ENCODE data around the gene ASIC3. TPM values are rescaled to one million over a fixed set of nuclear protein-coding genes. Genes with fewer than 3 reads are reported as not detected.
"Not testable (repeated sequence)": the region's sequence is repeated elsewhere in the genome, so short reads cannot be mapped to it uniquely, and the experiment has no call there.

ASIC3 gene
- total RNA-seq, 1 donor from 2014 or later: under 0.01 TPM

- DNase-seq (ENCODE audit: low read depth): peak; percentile 86
- FAIRE-seq: no peak
These were observed 22.2 kb upstream of the ASIC3 start for GRCh38 chr7:151025924-151026671.

GRCh38 chr7:151026771-151027727 lies 21.3 kb upstream of the ASIC3 start:
- not testable (repeated sequence) for H3K27me3 ChIP-seq (ENCODE audit: control insufficient read depth, insufficient read depth, low read length); H3K36me3 ChIP-seq (ENCODE audit: control insufficient read depth, insufficient read depth, low read length); FAIRE-seq
- H3K4me3 ChIP-seq (ENCODE audit: low read depth, low read length): peak overlapping the region; percentile 34
- DNase-seq (ENCODE audit: low read depth): peak; percentile 63

More at GRCh38 chr7:151025924-151026671, 22.2 kb upstream of the ASIC3 start:
- no peak for TF ChIP-seq CTCF (IDR thresholded peaks at IDR 0.05; ENCODE audit: insufficient read depth, low read length, severe bottlenecking)
- no peak overlapping the region for H3K4me3 ChIP-seq (ENCODE audit: low read depth, low read length)
- no peaks in the 10 kb centered on the region for H3K27me3 ChIP-seq (ENCODE audit: control insufficient read depth, insufficient read depth, low read length)
- H3K36me3 ChIP-seq (ENCODE audit: control insufficient read depth, insufficient read depth, low read length): no peaks in the 10 kb centered on the region

- not testable (repeated sequence) for H3K27me3 ChIP-seq (ENCODE audit: control insufficient read depth, insufficient read depth, low read length); DNase-seq (ENCODE audit: low read depth); H3K36me3 ChIP-seq (ENCODE audit: control insufficient read depth, insufficient read depth, low read length); FAIRE-seq
- H3K4me3 ChIP-seq (ENCODE audit: low read depth, low read length): peak overlapping the region; percentile 34
These were observed 20.6 kb upstream of the ASIC3 start for GRCh38 chr7:151027728-151028130.

- peak; percentile 98 for DNase-seq (ENCODE audit: low read depth)
- Histone ChIP-seq H3K27me3 (ENCODE audit: control insufficient read depth, insufficient read depth, low read length) (no peaks in the 10 kb centered on the region), H3K4me3 (ENCODE audit: low read depth, low read length) (peak within 1 kb of the TSS; percentile 67), H3K36me3 (ENCODE audit: control insufficient read depth, insufficient read depth, low read length) (peaks cover under 1% of the 10 kb centered on the region)
- no peak for FAIRE-seq
- TF ChIP-seq CTCF (IDR thresholded peaks at IDR 0.05; ENCODE audit: insufficient read depth, low read length, severe bottlenecking): peak; percentile 53
These were observed 20.0 kb upstream of the ASIC3 start, which contains the start of gene ABCB8 for GRCh38 chr7:151028131-151028947. Gene ABCB8, plus strand, starts transcription at chr7:151028450. Its CDS starts 66 bp downstream, at chr7:151028516.

- H3K36me3 ChIP-seq (ENCODE audit: control insufficient read depth, insufficient read depth, low read length): peaks cover 3% of the 10 kb centered on the region
- FAIRE-seq: no peak
- peak overlapping the region; percentile 67 for H3K4me3 ChIP-seq (ENCODE audit: low read depth, low read length)
- no peak for TF ChIP-seq CTCF (IDR thresholded peaks at IDR 0.05; ENCODE audit: insufficient read depth, low read length, severe bottlenecking)
- no peaks in the 10 kb centered on the region for H3K27me3 ChIP-seq (ENCODE audit: control insufficient read depth, insufficient read depth, low read length)
- no peak for DNase-seq (ENCODE audit: low read depth)
These were observed 19.3 kb upstream of the ASIC3 start for GRCh38 chr7:151028948-151029501.

- Histone ChIP-seq H3K4me3 (ENCODE audit: low read depth, low read length) (no peak overlapping the region), H3K36me3 (ENCODE audit: control insufficient read depth, insufficient read depth, low read length) (peaks cover 14% of the 10 kb centered on the region), H3K27me3 (ENCODE audit: control insufficient read depth, insufficient read depth, low read length) (no peaks in the 10 kb centered on the region)
- TF ChIP-seq CTCF (IDR thresholded peaks at IDR 0.05; ENCODE audit: insufficient read depth, low read length, severe bottlenecking): no peak
- FAIRE-seq (no peak), DNase-seq (ENCODE audit: low read depth) (no peak)
These were observed 17.3 kb upstream of the ASIC3 start for GRCh38 chr7:151031011-151031410.
